PC-3 (cell line): ENCODE data around the gene IKBKE.

ENCODE experiments used
- CTCF ChIP-seq: fragments of 300-600 bp; sonication (generic); conservative IDR thresholded peaks from 2 replicates; pipeline ENCODE4 v1.5.1; 2017; ENCODE audit warnings: antibody characterized with exemption, low read depth, mild to moderate bottlenecking, low read length
- EZH2 ChIP-seq: fragments of 300-600 bp; sonication (generic); IDR thresholded peaks from one replicate; pipeline ENCODE4 v1.6.1; 2017; ENCODE audit warnings: antibody characterized with exemption, mild to moderate bottlenecking, low read length; ENCODE audit not compliant: unreplicated experiment
- EZH2phosphoT487 ChIP-seq: fragments of 300-600 bp; sonication (generic); IDR thresholded peaks from 2 replicates; pipeline ENCODE4 v1.6.1; 2018; ENCODE audit warnings: mild to moderate bottlenecking, antibody characterized with exemption, low read length, borderline replicate concordance

- no peak for TF ChIP-seq EZH2phosphoT487
- TF ChIP-seq CTCF: no peak
- no peak for TF ChIP-seq EZH2
Measured at GRCh38 chr1:206500046-206500445, 29.8 kb downstream of the IKBKE start.
